GM23248 (cell line): Measurements from ENCODE around the gene C6orf62.

Experiments
- EZH2 ChIP-seq: fragments of 200-600 bp; sonication (generic); IDR thresholded peaks from 2 replicates; pipeline ENCODE4 v1.6.1; 2018; ENCODE audit warnings: antibody characterized with exemption, mild to moderate bottlenecking; ENCODE audit not compliant: insufficient read depth, poor library complexity, severe bottlenecking
- EZH2phosphoT487 ChIP-seq: fragments of 200-600 bp; sonication (generic); IDR thresholded peaks from 2 replicates; pipeline ENCODE4 v1.6.1; 2018; ENCODE audit warnings: antibody characterized with exemption, moderate library complexity, mild to moderate bottlenecking, low read depth; ENCODE audit not compliant: insufficient read depth

GRCh38 chr6:24721461-24722215 is 2.7 kb upstream of the C6orf62 start:
- TF ChIP-seq EZH2 (no peak), EZH2phosphoT487 (no peak)
